WI38 (cell line): ENCODE results near the gene SLC5A2.

Source experiments
- H3K4me3 ChIP-seq: 2 replicates; pipeline ENCODE4 v1.5.1; 2011; ENCODE audit warnings: low read depth, mild to moderate bottlenecking, control low read depth, low read length
- TF ChIP-seq, protein P1 (sequence below): IDR thresholded peaks from 2 replicates; pipeline ENCODE4 v1.5.1; 2012; ENCODE audit warnings: low read depth, mild to moderate bottlenecking, control low read depth, low read length

The SLC5A2 gene

DNA sequence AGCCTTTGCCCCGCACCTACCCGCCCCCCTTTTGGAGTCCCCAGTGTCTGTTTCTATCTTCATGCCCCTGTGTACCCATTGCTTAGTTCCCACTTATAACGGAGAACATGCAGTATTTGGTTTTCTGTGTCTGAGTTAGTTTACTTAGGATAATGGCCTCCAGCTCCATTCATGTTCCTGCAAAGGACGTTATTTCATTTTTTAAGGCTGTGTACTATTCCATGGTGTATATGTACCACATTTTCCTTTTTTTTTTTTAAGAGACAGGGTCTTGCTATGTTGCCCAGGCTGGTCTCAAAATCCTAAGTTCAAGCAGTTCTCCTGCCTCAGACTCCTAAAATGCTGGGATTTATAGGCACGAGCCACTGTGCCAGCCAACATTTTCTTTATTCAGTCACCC is 15.1 kb upstream of the SLC5A2 start:
- no peak overlapping the region for H3K4me3 ChIP-seq

DNA sequence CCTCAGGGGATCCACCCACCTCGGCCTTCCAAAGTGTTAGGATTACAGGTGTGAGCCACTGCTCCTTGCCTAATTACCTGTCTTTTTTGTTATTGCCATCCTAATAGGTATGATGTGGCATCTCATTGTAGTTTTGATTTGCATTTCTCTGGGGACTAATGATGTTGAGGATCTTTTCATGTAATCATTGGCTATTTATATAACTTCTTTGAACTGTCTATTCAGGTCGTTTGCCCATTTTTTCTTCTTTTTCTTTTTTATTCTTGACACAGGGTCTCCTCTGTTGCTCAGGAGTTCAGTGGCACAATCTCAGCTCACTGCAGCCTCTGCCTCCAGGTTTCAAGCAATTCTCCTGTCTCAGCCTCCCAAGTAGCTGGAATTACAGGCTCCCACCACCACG is 12.3 kb upstream of the SLC5A2 start:
- H3K4me3 ChIP-seq = no peak overlapping the region

More for the DNA sequence above, 15.1 kb upstream of the SLC5A2 start:
- TF ChIP-seq, protein P1, sequence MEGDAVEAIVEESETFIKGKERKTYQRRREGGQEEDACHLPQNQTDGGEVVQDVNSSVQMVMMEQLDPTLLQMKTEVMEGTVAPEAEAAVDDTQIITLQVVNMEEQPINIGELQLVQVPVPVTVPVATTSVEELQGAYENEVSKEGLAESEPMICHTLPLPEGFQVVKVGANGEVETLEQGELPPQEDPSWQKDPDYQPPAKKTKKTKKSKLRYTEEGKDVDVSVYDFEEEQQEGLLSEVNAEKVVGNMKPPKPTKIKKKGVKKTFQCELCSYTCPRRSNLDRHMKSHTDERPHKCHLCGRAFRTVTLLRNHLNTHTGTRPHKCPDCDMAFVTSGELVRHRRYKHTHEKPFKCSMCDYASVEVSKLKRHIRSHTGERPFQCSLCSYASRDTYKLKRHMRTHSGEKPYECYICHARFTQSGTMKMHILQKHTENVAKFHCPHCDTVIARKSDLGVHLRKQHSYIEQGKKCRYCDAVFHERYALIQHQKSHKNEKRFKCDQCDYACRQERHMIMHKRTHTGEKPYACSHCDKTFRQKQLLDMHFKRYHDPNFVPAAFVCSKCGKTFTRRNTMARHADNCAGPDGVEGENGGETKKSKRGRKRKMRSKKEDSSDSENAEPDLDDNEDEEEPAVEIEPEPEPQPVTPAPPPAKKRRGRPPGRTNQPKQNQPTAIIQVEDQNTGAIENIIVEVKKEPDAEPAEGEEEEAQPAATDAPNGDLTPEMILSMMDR = no peak

DNA sequence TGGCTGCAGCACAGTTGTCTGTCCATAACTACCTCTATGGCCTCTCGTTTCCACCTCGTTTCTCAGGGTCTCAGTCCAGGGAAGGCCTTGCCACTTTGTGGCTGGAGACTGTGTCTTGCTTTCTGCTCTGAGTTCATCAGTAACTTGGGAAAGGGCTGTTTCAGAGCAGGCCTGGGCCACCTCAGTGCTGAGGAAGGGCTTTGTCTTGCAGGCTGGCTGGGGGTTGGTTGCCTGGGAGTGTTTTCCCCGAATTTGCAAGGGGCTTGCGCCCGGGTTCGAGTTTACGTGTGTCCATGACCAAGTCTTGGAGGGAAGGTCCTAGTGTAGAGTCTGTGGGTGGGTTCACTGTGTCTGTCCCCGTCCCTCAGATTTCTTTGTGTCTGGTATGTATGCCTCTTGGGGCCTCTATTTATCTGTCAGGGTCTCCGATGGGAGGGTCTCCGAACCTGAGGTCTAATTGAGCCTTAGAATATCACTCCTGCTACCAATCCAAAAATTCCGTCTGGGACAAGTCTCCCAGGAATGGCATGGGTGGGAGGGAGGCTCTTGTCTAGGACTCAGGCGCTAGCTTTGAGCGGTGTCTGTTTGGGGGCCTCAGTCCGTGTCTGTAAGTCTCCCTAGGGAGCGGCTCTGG is 11.6 kb upstream of the SLC5A2 start:
- TF ChIP-seq, protein P1 = no peak

More for the DNA sequence above, 12.3 kb upstream of the SLC5A2 start:
- TF ChIP-seq, protein P1 = no peak

DNA sequence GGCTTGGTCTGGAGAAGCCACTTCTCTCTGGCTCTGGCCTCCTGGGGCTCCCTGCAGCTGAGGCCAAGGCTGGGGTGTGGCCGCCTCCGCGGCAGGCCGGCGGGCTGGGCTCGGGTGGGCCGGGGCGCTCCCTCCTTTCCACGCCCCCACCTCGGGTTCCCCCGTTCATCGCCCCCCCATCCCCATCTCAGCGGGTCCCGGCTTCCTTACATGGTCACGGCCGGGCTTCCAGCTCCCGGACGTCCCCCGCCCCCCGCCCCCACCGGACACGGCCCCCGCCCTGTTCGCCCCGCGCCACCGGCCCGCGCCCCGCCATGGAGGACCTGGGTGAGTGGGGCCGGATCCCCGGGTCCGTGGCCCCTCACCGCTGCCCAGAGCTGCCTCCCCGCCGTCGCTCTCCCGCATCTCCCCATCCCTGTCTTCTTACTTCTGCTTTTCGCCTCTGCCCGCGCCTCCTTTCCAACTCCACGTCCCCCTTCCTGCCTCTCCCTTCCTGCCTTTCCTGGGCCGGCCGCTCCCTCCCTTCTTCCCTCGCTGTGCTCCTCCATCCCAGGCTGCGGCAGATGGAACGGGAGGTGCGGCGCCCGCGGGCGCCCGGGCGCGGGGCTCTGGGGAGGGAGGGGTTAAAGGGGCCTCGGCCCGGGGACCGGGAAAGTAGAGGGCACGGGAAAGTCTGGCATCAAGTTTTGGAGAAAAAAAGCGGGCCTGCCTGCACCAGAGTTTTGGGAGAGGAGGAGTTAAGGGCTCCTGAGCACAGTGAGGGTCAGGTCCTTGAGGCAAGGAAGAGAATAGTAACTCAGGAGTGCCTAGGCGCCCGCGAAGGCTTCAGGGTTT is 10.8 kb upstream of the SLC5A2 start, which contains the start of gene TGFB1I1:
TGFB1I1 (plus strand) TSS at position 278 of the 834 bp plus-strand sequence; CDS start at position 315, 37 bp downstream.
- peak within 1 kb of the TSS; percentile 70 for H3K4me3 ChIP-seq
- TF ChIP-seq, protein P1 = no peak

More for the DNA sequence above, 11.6 kb upstream of the SLC5A2 start:
- H3K4me3 ChIP-seq = peak overlapping the region; percentile 70

- H3K4me3 ChIP-seq = peak overlapping the region; percentile 70
- TF ChIP-seq, protein P1 = peak; percentile 79
Measured at GRCh38 chr16:31472709-31473203, 10.2 kb upstream of the SLC5A2 start.

- TF ChIP-seq, protein P1 = no peak
- peak overlapping the region; percentile 70 for H3K4me3 ChIP-seq
Measured at GRCh38 chr16:31473264-31473984, 9.5 kb upstream of the SLC5A2 start.
